Activated naive CD4-positive, alpha-beta T cell treated with anti-CD3 and anti-CD28 coated beads, Interleukin-2, amount 50 U/mL, for 24 hours (primary cell): ENCODE results near the gene ATP6V1E1.

Experiments used
- H3K27ac Mint-ChIP-seq: one replicate; pipeline ENCODE4 v1.8.0; 2021; ENCODE audit warnings: mild to moderate bottlenecking, mixed read lengths
- H3K27me3 Mint-ChIP-seq: one replicate; pipeline ENCODE4 v1.8.0; 2021; ENCODE audit warnings: mixed read lengths
- H3K36me3 Mint-ChIP-seq: one replicate; pipeline ENCODE4 v1.8.0; 2021; ENCODE audit warnings: mixed read lengths
- H3K4me1 Mint-ChIP-seq: one replicate; pipeline ENCODE4 v1.8.0; 2021; ENCODE audit warnings: mixed read lengths
- H3K4me3 Mint-ChIP-seq: one replicate; pipeline ENCODE4 v1.8.0; 2021; ENCODE audit warnings: mild to moderate bottlenecking, mixed read lengths
- H3K9me3 Mint-ChIP-seq: one replicate; pipeline ENCODE4 v1.8.0; 2021; ENCODE audit warnings: mixed read lengths

Gene ATP6V1E1

DNA sequence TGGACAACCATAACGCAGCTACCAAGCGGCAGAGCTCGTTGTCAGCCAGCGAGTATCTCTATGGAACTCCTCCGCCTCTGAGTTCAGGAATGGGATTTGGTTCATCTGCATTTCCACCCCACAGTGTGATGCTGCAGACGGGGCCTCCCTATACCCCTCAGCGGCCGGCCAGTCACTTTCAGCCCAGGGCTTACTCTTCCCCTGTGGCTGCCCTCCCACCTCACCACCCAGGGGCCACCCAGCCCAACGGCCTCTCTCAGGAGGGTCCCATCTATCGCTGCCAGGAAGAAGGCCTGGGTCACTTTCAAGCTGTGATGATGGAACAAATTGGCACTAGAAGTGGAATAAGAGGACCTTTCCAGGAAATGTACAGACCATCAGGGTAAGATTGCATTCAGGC lies 79.4 kb downstream of the ATP6V1E1 start:
- no peak overlapping the region for H3K4me3 Mint-ChIP-seq
- no peaks in the 10 kb centered on the region for H3K27me3 Mint-ChIP-seq
- H3K4me1 Mint-ChIP-seq: no peaks in the 10 kb centered on the region
- no peak overlapping the region for H3K27ac Mint-ChIP-seq
- no peaks in the 10 kb centered on the region for H3K36me3 Mint-ChIP-seq
- H3K9me3 Mint-ChIP-seq: no peaks in the 10 kb centered on the region

DNA sequence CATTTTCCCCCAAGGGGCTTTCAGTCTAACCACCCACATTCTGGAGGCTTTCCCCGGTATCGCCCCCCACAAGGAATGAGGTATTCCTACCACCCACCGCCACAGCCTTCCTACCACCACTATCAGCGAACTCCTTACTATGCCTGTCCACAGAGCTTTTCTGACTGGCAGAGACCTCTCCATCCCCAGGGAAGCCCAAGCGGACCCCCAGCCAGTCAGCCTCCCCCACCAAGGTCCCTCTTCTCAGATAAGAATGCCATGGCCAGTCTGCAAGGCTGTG lies 79.9 kb downstream of the ATP6V1E1 start:
- Mint-ChIP-seq H3K9me3 (no peaks in the 10 kb centered on the region), H3K27me3 (no peaks in the 10 kb centered on the region), H3K36me3 (no peaks in the 10 kb centered on the region), H3K4me3 (no peak overlapping the region), H3K27ac (no peak overlapping the region), H3K4me1 (no peaks in the 10 kb centered on the region)

GRCh38 chr22:17548010-17548755 lies 80.4 kb downstream of the ATP6V1E1 start:
- no peak overlapping the region for H3K27ac Mint-ChIP-seq
- H3K4me1 Mint-ChIP-seq: no peaks in the 10 kb centered on the region
- H3K36me3 Mint-ChIP-seq: no peaks in the 10 kb centered on the region
- H3K27me3 Mint-ChIP-seq: no peaks in the 10 kb centered on the region
- no peak overlapping the region for H3K4me3 Mint-ChIP-seq
- no peaks in the 10 kb centered on the region for H3K9me3 Mint-ChIP-seq

DNA sequence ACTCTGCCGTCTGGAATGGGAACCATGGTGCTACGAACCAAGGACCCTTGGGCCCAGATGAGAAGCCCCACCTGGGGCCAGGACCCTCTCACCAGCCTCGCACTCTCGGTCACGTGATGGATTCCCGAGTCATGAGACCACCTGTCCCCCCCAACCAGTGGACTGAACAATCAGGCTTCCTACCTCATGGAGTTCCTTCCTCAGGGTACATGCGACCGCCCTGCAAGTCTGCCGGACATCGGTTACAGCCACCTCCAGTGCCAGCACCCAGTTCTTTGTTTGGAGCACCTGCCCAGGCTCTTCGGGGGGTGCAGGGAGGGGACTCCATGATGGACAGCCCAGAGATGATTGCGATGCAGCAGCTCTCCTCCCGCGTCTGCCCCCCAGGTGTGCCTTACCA lies 86.1 kb downstream of the ATP6V1E1 start:
- Mint-ChIP-seq H3K4me3 (no peak overlapping the region), H3K27ac (no peak overlapping the region), H3K4me1 (no peaks in the 10 kb centered on the region), H3K27me3 (no peaks in the 10 kb centered on the region), H3K36me3 (no peaks in the 10 kb centered on the region), H3K9me3 (no peaks in the 10 kb centered on the region)
